Measurements from ENCODE around the gene KPNA6. TPM values are rescaled to one million over a fixed set of nuclear protein-coding genes. Genes with fewer than 3 reads are reported as not detected.
A peak's percentile ranks its signal among the peaks of the same experiment; 100 is the strongest.

KPNA6 gene
- total and polyA plus RNA-seq, 9 of the 15 experiments (the other 6 are each of a cell fraction or from before 2014, with no cell fraction given), result 20.1 to 54.6 (median 32.2) TPM

DNA sequence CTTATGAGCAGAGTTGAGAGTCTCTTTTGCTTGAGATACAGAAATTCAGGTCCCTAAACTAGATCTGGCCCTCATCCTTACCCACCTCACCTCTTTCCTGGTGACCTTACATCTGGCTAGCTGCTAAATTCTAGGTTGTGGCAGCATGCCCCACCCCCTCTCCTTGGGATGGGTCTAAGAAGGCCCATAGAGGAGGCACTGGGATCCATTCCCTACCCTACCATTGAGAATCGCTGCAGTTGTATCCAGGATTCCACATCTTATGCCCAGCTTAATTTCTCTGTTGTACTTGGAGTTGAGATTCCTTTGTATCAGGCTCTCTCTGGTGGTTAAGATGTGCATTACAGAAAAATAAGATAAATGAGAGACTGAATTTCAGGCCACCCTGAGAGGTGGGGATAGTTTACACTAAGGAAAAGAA is 44.6 kb upstream of the KPNA6 start (continued):
- TF ChIP-seq, protein P1, sequence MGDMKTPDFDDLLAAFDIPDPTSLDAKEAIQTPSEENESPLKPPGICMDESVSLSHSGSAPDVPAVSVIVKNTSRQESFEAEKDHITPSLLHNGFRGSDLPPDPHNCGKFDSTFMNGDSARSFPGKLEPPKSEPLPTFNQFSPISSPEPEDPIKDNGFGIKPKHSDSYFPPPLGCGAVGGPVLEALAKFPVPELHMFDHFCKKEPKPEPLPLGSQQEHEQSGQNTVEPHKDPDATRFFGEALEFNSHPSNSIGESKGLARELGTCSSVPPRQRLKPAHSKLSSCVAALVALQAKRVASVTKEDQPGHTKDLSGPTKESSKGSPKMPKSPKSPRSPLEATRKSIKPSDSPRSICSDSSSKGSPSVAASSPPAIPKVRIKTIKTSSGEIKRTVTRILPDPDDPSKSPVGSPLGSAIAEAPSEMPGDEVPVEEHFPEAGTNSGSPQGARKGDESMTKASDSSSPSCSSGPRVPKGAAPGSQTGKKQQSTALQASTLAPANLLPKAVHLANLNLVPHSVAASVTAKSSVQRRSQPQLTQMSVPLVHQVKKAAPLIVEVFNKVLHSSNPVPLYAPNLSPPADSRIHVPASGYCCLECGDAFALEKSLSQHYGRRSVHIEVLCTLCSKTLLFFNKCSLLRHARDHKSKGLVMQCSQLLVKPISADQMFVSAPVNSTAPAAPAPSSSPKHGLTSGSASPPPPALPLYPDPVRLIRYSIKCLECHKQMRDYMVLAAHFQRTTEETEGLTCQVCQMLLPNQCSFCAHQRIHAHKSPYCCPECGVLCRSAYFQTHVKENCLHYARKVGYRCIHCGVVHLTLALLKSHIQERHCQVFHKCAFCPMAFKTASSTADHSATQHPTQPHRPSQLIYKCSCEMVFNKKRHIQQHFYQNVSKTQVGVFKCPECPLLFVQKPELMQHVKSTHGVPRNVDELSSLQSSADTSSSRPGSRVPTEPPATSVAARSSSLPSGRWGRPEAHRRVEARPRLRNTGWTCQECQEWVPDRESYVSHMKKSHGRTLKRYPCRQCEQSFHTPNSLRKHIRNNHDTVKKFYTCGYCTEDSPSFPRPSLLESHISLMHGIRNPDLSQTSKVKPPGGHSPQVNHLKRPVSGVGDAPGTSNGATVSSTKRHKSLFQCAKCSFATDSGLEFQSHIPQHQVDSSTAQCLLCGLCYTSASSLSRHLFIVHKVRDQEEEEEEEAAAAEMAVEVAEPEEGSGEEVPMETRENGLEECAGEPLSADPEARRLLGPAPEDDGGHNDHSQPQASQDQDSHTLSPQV (IDR thresholded peaks at IDR 0.05), result no peak
- TF ChIP-seq CGGBP1 (CRISPR knock-in tag; IDR thresholded peaks at IDR 0.05), result no peak
- no peak for TF ChIP-seq CBFA2T3 (IDR thresholded peaks at IDR 0.05)
- no peak for TF ChIP-seq KDM2B (CRISPR knock-in tag; IDR thresholded peaks at IDR 0.05)
- TF ChIP-seq ZZZ3 (IDR thresholded peaks at IDR 0.05), result no peak
- peak; percentile 52; the same call in 1 of the 2 replicates for TF ChIP-seq POLR2AphosphoS5 (IDR thresholded peaks at IDR 0.05; ENCODE audit: control insufficient read depth, insufficient read depth, low read depth, low read length)
- TF ChIP-seq, protein P2, sequence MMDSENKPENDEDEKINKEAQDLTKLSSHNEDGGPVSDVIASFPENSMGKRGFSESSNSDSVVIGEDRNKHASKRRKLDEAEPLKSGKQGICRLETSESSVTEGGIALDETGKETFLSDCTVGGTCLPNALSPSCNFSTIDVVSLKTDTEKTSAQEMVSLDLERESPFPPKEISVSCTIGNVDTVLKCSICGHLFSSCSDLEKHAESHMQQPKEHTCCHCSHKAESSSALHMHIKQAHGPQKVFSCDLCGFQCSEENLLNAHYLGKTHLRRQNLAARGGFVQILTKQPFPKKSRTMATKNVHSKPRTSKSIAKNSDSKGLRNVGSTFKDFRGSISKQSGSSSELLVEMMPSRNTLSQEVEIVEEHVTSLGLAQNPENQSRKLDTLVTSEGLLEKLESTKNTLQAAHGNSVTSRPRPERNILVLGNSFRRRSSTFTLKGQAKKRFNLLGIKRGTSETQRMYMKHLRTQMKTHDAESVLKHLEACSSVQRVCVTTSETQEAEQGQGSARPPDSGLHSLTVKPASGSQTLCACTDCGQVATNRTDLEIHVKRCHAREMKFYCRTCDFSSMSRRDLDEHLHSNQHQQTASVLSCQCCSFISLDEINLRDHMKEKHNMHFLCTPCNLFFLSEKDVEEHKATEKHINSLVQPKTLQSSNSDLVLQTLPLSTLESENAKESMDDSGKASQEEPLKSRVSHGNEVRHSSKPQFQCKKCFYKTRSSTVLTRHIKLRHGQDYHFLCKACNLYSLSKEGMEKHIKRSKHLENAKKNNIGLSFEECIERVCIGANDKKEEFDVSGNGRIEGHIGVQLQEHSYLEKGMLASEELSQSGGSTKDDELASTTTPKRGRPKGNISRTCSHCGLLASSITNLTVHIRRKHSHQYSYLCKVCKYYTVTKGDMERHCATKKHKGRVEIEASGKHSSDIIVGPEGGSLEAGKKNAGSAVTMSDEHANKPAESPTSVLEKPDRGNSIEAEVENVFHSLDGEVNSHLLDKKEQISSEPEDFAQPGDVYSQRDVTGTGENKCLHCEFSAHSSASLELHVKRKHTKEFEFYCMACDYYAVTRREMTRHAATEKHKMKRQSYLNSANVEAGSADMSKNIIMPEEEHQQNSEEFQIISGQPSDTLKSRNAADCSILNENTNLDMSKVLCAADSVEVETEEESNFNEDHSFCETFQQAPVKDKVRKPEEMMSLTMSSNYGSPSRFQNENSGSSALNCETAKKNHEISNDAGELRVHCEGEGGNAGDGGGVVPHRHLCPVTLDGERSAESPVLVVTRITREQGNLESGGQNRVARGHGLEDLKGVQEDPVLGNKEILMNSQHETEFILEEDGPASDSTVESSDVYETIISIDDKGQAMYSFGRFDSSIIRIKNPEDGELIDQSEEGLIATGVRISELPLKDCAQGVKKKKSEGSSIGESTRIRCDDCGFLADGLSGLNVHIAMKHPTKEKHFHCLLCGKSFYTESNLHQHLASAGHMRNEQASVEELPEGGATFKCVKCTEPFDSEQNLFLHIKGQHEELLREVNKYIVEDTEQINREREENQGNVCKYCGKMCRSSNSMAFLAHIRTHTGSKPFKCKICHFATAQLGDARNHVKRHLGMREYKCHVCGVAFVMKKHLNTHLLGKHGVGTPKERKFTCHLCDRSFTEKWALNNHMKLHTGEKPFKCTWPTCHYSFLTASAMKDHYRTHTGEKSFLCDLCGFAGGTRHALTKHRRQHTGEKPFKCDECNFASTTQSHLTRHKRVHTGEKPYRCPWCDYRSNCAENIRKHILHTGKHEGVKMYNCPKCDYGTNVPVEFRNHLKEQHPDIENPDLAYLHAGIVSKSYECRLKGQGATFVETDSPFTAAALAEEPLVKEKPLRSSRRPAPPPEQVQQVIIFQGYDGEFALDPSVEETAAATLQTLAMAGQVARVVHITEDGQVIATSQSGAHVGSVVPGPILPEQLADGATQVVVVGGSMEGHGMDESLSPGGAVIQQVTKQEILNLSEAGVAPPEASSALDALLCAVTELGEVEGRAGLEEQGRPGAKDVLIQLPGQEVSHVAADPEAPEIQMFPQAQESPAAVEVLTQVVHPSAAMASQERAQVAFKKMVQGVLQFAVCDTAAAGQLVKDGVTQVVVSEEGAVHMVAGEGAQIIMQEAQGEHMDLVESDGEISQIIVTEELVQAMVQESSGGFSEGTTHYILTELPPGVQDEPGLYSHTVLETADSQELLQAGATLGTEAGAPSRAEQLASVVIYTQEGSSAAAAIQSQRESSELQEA (IDR thresholded peaks at IDR 0.05; ENCODE audit: low read depth), result no peak
- no peak for TF ChIP-seq ILF3 (IDR thresholded peaks at IDR 0.05; ENCODE audit: borderline replicate concordance)
- peak; percentile 79 to 86 for TF ChIP-seq RAD21 (CRISPR knock-in tag; conservative IDR thresholded peaks at IDR 0.05 in 1 of 2, IDR thresholded peaks at IDR 0.05 in 1 of 2)
- peak; percentile 35; the same call in 1 of the 2 replicates for TF ChIP-seq GABPB1 (CRISPR knock-in tag; IDR thresholded peaks at IDR 0.05)
- no peak for TF ChIP-seq THAP12 (CRISPR knock-in tag; IDR thresholded peaks at IDR 0.05)
- no peak for TF ChIP-seq HNRNPLL (IDR thresholded peaks at IDR 0.05; ENCODE audit: low read depth, low read length, poor library complexity, severe bottlenecking)
